ENCODE measurements around the gene SNCA.

The SNCA gene

DNA sequence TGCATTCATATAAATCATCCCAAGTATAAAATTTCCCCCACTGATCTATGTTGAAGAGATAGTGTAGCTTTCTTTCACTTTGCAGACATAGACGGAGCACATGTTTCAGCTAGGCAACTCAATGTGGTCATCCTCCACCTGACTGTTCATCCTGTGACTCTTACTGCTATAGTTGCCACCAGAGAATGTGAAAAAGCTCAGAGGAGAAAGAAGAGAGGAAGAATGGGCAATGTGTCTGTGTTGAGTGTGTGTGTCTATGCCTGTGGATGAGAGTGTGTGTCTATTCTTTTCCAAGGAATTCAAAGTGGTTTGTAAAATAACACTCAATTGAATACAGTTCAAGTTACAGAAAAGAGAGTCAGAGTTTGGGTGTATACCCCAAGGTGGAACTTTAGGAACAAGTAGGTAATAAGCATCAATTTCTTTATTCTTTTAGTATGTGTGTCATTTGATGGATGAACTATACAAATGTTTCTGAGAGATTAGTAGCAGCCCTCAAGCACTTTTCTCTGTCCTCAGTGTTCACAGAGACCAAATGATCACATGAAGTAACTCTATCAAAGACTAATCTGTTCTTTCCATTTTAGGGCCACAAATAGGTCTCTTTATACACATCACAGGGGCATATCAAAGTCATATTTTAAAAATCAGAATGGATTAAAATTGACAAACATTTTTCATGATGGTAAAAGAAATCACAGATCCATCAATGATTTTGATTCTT is 2.3 kb downstream of the SNCA start:
- TF ChIP-seq, protein P1, sequence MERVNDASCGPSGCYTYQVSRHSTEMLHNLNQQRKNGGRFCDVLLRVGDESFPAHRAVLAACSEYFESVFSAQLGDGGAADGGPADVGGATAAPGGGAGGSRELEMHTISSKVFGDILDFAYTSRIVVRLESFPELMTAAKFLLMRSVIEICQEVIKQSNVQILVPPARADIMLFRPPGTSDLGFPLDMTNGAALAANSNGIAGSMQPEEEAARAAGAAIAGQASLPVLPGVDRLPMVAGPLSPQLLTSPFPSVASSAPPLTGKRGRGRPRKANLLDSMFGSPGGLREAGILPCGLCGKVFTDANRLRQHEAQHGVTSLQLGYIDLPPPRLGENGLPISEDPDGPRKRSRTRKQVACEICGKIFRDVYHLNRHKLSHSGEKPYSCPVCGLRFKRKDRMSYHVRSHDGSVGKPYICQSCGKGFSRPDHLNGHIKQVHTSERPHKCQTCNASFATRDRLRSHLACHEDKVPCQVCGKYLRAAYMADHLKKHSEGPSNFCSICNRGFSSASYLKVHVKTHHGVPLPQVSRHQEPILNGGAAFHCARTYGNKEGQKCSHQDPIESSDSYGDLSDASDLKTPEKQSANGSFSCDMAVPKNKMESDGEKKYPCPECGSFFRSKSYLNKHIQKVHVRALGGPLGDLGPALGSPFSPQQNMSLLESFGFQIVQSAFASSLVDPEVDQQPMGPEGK (CRISPR knock-in tag; IDR thresholded peaks at IDR 0.05; ENCODE audit: borderline replicate concordance), result no peak
- TF ChIP-seq GLIS3 (CRISPR knock-in tag; IDR thresholded peaks at IDR 0.05) (no peak), ZFP30 (CRISPR knock-in tag; IDR thresholded peaks at IDR 0.05) (no peak), RARB (CRISPR knock-in tag; IDR thresholded peaks at IDR 0.05) (no peak), TOX (CRISPR knock-in tag; IDR thresholded peaks at IDR 0.05; ENCODE audit: borderline replicate concordance) (no peak), SNAI2 (CRISPR knock-in tag; IDR thresholded peaks at IDR 0.05) (no peak), CSDC2 (CRISPR knock-in tag; IDR thresholded peaks at IDR 0.05) (no peak), TCF4 (CRISPR knock-in tag; IDR thresholded peaks at IDR 0.05; ENCODE audit: borderline replicate concordance) (no peak), BACH2 (CRISPR knock-in tag; IDR thresholded peaks at IDR 0.05; ENCODE audit: borderline replicate concordance) (no peak), PPARA (CRISPR knock-in tag; IDR thresholded peaks at IDR 0.05; ENCODE audit: borderline replicate concordance) (no peak), ARNTL (CRISPR knock-in tag; IDR thresholded peaks at IDR 0.05; ENCODE audit: borderline replicate concordance, low read depth) (no peak), ZNF70 (CRISPR knock-in tag; IDR thresholded peaks at IDR 0.05) (no peak)
- TF ChIP-seq, protein P2, sequence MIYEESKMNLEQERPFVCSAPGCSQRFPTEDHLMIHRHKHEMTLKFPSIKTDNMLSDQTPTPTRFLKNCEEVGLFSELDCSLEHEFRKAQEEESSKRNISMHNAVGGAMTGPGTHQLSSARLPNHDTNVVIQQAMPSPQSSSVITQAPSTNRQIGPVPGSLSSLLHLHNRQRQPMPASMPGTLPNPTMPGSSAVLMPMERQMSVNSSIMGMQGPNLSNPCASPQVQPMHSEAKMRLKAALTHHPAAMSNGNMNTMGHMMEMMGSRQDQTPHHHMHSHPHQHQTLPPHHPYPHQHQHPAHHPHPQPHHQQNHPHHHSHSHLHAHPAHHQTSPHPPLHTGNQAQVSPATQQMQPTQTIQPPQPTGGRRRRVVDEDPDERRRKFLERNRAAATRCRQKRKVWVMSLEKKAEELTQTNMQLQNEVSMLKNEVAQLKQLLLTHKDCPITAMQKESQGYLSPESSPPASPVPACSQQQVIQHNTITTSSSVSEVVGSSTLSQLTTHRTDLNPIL (CRISPR knock-in tag; IDR thresholded peaks at IDR 0.05; ENCODE audit: low read depth), result no peak
- TF ChIP-seq, protein P3, sequence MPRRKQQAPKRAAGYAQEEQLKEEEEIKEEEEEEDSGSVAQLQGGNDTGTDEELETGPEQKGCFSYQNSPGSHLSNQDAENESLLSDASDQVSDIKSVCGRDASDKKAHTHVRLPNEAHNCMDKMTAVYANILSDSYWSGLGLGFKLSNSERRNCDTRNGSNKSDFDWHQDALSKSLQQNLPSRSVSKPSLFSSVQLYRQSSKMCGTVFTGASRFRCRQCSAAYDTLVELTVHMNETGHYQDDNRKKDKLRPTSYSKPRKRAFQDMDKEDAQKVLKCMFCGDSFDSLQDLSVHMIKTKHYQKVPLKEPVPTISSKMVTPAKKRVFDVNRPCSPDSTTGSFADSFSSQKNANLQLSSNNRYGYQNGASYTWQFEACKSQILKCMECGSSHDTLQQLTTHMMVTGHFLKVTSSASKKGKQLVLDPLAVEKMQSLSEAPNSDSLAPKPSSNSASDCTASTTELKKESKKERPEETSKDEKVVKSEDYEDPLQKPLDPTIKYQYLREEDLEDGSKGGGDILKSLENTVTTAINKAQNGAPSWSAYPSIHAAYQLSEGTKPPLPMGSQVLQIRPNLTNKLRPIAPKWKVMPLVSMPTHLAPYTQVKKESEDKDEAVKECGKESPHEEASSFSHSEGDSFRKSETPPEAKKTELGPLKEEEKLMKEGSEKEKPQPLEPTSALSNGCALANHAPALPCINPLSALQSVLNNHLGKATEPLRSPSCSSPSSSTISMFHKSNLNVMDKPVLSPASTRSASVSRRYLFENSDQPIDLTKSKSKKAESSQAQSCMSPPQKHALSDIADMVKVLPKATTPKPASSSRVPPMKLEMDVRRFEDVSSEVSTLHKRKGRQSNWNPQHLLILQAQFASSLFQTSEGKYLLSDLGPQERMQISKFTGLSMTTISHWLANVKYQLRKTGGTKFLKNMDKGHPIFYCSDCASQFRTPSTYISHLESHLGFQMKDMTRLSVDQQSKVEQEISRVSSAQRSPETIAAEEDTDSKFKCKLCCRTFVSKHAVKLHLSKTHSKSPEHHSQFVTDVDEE (CRISPR knock-in tag; IDR thresholded peaks at IDR 0.05), result no peak
- TF ChIP-seq, protein P4, sequence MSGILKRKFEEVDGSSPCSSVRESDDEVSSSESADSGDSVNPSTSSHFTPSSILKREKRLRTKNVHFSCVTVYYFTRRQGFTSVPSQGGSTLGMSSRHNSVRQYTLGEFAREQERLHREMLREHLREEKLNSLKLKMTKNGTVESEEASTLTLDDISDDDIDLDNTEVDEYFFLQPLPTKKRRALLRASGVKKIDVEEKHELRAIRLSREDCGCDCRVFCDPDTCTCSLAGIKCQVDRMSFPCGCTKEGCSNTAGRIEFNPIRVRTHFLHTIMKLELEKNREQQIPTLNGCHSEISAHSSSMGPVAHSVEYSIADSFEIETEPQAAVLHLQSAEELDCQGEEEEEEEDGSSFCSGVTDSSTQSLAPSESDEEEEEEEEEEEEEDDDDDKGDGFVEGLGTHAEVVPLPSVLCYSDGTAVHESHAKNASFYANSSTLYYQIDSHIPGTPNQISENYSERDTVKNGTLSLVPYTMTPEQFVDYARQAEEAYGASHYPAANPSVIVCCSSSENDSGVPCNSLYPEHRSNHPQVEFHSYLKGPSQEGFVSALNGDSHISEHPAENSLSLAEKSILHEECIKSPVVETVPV (CRISPR knock-in tag; IDR thresholded peaks at IDR 0.05), result no peak
- ATAC-seq, result no peak

DNA sequence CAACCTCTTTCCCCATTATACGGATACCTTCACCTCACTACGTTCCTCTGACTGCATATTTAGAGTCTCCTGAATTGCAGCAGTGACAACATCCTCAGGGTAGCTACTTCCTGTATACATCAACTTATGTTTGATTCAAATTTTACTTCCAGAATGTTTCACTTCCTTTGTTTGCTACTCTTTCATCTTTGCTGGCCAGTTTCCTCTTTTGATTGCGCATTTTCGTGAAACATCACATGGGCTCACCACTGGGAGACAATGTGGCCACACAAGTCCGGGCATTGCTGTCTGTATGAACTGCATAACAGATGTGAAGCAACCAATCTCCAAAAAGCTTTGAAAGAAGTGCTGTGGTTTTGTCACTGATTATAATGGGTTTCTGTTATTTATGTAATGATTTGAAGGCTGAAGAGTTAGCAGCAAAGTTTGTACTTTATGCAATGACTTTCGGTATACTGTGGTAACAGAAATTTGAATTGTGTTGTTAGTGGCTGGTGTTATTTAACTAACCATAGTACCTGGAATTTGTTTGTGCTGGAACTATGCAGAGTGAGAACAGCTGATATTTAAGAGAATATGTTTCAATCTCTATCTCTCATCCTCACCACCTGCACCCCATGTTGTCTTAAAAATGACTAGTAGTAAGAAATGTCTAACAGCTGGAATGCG is 7.4 kb downstream of the SNCA start:
- no peak for TF ChIP-seq ZNF565 (CRISPR knock-in tag; conservative IDR thresholded peaks at IDR 0.05; ENCODE audit: low read depth)
- no peak for TF ChIP-seq ZFP30 (CRISPR knock-in tag; IDR thresholded peaks at IDR 0.05)
- TF ChIP-seq, protein P4 (CRISPR knock-in tag; IDR thresholded peaks at IDR 0.05), result no peak
- no peak for TF ChIP-seq ESRRG (CRISPR knock-in tag; IDR thresholded peaks at IDR 0.05)
- no peak for TF ChIP-seq OSR1 (CRISPR knock-in tag; IDR thresholded peaks at IDR 0.05)
- TF ChIP-seq TCF4 (CRISPR knock-in tag; IDR thresholded peaks at IDR 0.05; ENCODE audit: borderline replicate concordance), result no peak
- TF ChIP-seq ISL1 (CRISPR knock-in tag; IDR thresholded peaks at IDR 0.05), result no peak
- TF ChIP-seq, protein P2 (CRISPR knock-in tag; IDR thresholded peaks at IDR 0.05; ENCODE audit: low read depth), result no peak
- TF ChIP-seq ARNTL (CRISPR knock-in tag; IDR thresholded peaks at IDR 0.05; ENCODE audit: borderline replicate concordance, low read depth), result no peak
- no peak for TF ChIP-seq ZC3H10 (CRISPR knock-in tag; IDR thresholded peaks at IDR 0.05)
- no peak for ATAC-seq

Measured in SK-N-SH treated with all-trans-retinoic acid at 6 μM for 48 hours (cell line).